AML-193 (cell line): ENCODE results near the gene HES7.
"Not testable (repeated sequence)": the region's sequence is repeated elsewhere in the genome, so short reads cannot be mapped to it uniquely, and the experiment has no call there.

Experiments
- DNase-seq, 2 experiments: peaks; one replicate each; lab custom pipeline; 2025; lab: John Stamatoyannopoulos, UW

The HES7 gene

DNA sequence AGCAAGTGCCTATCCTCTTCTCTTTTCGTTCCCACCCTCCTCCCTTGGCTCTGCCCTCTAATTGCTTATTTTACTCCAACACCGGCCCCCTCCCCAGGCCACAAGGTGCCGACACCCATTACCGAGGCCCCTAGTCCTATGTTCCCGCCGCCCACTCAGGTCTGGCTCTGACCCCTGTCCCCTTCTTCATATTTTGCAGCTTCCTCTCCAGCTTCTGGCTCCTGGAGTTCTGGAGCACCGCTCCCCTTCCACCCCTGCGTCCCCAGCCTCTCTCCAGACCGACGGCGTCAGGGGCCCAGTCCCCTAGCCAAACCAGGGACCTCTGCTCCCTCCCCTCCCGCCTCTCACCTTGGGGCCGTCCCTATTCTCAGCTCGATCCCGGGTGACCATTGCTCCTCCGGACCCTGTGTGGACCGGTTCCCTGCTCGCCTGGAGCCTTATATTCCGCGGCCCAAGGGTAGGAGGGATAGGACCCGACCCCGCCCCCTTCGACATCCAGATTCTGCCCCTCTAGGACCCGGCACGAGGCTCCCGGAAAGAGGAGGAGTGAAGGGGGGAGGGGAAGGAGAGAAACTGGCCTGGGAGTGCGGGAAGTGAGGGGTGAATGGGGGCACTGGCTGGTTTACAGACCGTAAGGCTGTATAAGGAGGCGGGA lies at the start of gene HES7:
Gene HES7 (minus strand): TSS at position 412 of the 655 bp plus-strand sequence. CDS start 22 bp downstream, at position 390.
- no peak for DNase-seq

DNA sequence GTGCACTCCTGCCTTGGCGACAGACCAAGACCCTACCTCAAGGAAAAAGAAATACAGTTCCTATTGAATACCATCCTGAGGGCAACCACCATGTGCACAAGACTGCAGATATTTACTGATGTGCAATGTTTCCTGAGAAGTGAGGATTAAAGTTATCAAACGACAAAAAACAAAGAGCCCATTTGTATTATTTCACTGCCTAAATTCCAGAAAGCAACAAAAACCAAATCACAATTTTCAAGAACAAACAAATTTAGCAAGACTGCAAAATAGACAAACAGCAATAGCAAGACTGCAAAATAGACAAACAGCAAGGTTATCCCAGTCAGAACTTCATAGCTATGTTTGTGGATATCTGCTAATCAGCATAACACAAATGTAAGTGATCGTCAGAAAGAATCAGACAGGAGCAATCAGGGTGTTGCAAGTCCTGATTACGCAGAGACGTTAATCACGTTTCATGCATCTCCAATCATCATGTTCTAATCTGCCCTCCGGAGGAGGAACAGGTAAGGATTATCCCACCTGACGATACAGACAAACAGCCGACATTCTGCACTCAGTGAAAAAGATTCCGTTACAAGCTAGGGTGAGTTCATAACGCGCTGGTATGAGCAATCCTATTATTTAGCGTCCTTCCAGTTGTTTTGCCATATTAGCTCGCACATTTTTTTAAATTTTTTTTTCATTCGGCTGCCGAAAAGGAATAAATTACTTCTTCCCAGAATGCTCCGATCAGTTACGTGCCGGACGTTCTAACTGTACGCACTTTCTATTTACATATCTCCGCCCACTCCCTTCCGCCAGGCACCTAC lies 49.4 kb upstream of the HES7 start:
- peak; percentile 65 to 76 for DNase-seq

DNA sequence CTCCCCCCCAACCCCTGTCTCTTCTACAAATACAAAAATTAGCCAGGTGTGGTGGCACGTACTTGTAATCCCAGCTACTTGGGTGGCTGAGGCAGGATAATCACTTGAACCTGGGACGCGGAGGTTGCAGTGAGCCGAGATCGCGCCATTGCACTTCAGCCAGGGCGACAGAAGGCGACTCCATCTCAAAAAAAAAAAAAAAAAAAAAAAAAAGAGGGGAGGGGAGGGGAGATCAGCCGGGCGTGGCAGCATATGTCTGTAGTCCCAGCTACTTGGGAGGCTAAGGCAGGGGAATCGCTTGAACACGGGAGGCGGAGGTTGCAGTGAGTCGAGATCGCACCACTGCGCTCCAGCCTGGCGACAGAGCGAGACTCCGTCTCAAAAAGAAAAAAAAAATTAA lies 46.3 kb upstream of the HES7 start:
- not testable (repeated sequence) for DNase-seq

DNA sequence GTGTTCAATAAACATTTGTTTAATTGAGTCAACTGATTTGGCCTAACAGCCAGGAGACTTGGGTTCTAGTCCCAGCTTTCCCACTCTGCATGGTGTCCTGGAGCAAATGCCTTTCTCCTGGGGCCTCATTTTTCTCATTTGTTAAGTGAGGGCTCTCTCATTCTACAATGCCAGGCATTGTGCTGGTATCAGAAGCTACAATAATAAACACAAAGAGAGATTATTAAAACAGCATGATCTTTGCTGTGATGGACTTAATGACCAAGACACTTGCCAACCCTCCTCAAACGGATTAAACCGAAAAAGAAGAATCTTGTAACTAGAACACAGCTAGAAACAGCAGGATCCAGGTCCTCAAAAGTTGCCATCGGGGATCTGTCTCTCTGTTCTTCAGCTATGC lies 43.6 kb upstream of the HES7 start:
- DNase-seq: no peak

DNA sequence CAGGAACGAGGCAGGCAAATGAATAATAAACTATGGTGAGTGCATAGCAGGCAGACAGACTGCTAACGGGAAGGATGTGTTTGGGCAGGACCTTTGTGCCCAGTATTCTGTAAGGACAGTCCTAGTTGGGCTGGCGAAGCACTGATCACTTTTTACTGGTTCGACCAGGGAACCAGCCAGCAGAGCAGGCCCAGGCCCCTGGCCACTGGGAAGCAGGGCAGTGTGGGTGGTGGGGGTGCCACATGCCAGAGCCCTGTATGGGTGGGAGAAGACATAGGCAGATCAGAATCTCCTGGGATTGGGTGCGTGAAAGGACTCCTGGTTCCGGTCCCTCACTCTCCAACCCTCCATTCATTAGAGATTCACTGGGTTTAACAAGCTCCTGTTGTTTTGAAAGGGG lies 42.8 kb upstream of the HES7 start:
- DNase-seq: no peak

DNA sequence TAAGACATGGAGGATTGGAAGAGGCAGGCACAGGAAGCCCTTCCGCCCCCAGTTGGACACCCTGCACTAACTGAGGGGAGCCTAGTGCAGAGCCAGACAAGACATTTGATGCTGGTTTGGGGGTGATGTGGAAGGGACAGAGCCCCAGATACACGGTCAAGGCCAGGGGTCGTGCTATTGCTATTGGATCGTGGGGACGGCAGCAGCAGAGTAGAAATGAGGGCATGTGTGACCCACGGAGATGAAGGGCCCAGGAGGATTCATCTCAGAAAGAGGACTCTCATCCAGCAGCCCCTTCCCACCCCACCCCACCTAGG lies 40.9 kb upstream of the HES7 start:
- DNase-seq: no peak

DNA sequence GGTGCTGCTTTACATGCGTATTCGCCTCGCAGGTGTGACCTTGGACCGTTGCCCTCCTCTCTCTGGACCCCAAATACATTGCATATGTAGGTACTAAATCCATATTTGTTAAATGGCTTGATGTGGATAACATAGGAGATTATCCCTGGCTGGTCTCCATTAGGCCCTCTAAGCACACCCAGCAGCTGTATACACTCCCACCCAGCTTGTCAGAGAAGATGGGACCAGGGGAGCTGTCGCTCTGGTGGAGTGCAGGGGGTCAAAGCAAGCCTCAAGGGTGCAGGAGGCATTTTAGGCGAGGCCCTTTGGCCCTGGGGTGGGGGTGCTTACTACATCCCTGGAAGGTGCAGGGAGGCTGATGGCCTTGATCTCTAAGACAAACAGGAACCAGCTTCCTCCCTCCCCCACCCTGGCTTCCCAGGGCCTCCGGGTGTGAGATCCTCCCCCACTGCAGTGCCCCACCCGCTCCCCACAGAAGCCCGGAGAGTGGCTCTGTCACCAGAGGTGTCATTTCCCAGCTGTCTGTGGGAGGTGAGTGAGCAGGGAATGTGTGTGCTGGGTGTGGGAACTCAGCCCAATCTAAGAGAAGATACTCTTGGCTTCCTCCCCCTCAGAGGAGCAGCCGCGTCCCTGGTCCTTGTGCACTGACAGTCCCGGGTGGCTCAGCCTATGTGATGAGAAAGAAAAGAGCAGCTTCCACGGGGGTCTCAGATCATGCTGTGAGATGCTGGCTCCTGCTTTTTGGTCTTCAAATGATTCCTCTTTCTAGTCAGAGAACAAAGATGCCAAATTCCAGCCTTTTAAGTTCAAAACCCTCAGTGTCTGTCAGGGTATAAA lies 40.3 kb upstream of the HES7 start:
- DNase-seq: peak; percentile 7 to 13

DNA sequence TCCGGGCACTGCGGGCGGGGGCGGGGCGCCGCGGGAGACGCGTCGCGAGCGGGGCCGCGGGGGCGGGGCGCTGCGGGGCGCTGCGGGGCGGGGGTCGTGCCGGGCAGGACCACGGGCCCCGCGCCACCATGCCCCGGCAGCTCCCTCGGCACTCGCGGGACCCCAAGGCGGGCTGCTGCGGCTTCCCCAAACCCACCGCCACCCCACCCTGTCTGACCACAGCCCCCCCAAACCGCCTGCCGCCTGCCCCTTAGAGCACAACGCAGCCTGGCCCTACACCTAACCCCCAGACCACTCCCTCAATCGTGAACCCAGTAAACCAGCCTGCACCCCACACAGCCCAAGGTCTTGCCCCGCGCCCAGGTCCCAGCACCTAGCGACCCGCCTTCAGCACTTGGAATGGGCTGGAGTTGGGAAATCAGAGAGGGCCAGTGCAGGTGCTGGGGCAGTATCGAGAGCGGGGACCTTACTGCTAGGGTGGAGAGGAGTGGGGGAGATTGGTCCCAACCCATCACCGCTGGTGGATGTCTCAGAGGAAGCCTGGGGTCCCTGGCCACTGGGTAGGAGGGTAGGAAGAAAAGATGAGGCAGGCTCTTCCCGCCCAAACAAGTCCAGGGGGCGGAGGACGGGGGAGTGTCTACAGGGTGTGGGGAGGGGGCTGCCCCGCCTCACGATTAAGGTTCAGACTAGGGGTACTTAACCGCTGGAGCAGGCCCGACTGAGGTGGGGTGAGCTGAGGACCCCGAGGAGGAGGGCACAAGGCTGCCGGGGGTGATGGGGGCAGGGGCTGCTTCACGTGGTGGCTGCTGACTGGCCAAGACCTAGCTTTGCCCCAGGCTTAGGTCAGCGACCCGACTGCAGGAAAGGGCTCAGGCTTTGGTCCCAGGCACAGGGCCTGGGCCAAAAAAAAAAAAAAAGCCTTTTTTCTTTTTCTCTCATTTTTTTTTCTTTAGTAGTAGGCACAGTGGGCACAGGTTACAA lies 39.4 kb upstream of the HES7 start:
- DNase-seq: no peak

DNA sequence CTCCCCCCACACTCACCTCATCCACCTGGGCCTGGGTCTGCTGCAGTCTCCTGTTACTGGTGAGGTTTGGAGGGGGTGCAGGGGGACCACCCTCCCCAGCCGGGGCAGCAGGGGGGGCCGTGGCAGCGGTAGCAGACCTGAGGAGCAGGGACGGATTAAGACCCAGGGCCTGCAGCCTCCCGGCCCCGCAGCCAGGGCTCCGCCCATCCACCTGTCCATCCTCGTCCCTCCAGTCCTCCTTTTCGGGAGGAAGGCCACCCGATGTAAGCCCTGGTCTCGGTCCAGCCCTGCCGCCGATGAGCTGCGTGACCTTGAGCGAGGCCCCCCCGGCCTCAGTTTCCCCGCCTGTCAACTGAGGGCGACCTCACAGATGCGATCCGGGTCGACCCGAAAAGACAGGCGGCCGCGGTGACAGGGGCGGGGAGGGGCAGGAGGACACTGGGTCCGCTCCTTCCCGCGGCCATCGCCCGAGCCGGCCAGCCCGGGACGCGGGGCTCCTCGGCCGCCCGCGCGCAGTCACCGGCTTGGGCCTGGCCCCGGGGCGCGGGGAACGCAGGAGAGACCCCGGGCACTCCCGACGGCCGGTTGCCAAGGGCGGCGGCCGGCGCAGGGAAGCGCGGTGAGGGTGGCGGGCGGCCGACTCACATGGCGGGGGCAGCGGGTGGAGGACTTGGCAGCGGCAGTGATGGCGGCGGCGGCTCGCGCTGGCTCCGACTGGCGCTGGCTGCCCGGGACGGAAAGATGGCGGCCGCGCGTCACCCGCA lies 38.5 kb upstream of the HES7 start, which contains the start of gene VAMP2:
Gene VAMP2 (minus strand): TSS at position 716 of the 764 bp plus-strand sequence. CDS start 69 bp downstream, at position 647.
- peak in 1 of 2 experiments; percentile 7 for DNase-seq

DNA sequence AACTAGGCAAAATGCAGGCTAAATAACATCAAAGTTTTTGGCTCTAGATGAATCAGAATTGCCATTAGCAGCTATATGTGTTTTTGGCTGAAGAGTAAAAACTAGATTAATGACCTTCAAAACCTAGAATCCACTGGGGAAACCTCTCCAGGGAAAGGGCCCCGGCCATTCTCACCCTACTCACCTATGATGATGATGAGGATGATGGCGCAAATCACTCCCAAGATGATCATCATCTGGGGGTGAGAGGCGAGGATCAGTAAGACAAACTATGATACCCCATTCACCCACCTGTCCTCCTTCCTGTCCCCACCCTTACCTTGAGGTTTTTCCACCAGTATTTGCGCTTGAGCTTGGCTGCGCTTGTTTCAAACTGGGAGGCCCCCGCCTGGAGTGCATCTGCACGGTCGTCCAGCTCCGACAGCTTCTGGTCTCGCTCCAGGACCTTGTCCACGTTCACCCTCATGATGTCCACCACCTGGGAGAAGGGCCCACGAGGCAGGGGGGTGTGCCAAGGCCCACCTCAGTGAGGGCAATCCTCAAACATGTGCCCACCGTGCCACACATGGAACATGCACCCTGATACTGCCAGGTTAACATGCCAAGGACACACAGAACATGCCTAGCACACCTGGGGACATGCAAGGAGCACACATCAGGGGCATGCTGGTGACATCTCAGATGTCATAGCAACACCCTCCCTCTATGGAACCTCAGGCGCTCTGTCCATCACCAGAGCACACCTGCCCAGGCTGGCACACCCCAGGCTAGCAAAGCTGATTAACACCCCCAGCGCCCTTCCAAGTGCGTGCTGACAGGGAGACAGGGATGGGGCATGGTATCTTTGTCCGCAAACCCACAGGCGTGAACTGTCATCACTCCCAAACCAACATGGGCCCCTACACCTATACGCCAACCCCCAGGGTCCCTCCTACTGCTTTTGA lies 37.7 kb upstream of the HES7 start:
- no peak for DNase-seq

DNA sequence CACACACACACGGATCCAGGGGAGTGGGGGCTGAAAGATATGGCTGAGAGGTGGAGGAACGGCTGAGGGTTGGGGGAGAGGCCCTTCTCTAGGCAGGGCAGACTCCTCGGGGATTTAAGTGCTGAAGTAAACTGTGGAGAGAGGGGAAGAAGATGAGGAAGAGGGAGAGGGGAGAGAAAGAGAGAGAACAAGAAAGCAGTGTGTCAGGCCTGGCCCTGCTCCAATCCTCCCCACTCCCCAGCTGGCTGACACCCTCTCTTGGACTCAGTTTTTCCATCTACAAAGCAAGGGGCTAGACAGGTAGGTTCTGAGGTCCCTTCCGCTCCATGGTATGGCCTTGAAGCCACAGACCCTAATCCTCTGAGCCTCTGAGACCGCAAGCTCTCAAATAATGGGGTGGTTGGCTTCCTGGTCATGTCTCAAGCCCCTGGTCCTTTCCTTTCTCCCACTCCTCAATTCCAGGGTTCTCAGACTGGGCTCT lies 36.9 kb upstream of the HES7 start:
- no peak for DNase-seq

DNA sequence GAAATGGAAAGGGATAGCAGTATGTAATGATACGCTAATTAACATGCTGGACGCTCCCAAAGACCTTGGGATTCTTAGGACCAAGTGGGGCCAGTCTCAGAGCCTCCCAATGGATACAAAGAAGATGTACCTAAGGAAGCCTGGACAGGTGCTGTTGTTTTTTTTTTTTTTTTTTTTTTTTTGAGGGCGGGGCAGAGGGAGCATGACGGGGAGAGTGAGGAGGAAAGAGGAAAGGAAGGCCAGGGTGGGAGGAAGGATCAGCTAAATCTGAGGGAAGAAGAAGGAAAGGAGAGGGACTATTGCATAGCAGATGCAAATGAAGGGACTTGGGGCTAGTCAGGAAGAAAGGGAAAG lies 36.3 kb upstream of the HES7 start:
- DNase-seq: no peak

DNA sequence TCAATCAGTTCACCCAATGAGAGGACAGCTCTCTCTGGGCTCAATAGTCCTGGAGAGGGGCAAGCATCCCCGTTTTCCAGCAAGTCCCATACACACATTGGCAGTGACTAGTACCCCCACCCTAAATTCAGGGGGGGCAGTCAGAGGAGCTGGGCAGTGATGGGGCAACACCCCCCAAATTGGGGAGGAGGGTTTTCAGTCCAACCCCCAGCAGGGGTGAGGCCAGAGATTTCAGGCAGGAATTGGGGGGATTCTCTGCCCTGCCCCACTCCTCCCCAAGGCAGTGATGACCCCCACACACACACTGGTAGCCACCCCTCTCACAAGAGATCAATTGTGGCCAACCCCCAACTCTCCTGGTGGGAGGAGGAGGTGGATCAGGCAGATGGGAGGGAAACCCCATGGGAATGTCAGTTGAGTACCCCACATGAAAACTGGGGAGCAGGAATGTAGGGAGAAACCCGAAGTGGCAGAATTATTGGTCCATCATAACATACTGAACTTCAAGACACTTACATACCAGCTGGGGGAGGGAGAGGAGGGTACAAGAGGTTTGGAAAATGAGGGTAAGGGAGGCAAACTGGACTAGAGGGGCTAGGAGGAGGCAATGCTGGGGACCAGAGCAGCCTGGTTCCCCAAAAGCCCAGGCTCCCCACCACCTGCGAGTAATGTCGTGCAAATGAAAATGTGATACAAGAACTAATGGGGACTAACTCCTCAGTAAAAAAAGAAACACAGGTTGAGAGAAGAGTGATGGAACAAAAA lies 35.7 kb upstream of the HES7 start:
- DNase-seq: no peak

DNA sequence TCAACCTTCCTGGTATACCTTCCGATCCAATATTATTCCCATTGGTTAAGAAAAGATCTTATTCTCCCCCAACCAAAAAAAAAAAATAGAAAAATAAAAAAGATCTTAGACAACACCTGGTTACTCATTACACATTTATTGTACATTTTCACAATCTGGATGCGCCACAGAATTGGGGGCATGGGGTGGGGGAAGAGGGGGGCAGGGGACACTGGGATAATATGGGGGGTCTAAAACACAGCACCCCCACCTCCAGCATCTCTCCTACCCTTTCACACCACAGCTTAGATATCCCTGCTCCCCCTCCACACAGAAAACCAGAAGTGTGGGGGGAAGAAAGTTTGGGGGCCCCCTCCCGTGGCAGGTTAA lies 35.1 kb upstream of the HES7 start:
- DNase-seq: no peak

DNA sequence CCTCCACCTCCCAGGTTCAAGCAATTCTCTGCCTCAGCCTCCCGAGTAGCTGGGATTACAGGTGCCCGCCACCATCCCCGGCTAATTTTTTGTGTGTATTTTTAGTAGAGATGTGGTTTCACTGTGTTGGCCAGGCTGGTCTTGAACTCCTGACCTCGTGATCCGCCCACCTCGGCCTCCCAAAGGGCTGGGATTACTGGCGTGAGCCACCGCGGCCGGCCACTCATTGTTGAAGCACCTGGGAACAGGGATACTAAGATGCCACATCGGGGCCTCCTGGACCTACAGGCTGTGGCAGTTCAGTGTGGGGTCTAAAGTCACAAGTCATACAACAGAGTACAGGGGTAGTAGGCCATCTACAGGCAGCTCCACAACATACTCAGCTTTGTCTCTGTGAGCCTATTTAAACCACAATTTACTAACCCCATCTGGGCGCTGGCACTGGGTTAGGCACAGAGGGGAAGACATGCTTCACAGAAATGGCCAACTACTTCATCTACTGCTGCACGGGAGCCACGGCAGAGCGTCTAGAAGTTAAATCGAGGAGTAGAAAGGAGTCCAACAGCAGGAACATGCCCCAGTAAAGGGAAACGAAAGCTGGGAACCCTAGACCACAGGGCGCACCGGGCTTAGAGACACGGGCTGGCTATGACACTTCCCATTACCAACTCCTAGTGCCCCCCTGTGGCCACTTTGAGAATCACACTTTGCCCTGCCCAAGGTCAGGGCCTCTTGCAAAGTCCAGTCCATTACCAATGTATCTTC lies 34.5 kb upstream of the HES7 start:
- DNase-seq: peak; percentile 51 to 56

DNA sequence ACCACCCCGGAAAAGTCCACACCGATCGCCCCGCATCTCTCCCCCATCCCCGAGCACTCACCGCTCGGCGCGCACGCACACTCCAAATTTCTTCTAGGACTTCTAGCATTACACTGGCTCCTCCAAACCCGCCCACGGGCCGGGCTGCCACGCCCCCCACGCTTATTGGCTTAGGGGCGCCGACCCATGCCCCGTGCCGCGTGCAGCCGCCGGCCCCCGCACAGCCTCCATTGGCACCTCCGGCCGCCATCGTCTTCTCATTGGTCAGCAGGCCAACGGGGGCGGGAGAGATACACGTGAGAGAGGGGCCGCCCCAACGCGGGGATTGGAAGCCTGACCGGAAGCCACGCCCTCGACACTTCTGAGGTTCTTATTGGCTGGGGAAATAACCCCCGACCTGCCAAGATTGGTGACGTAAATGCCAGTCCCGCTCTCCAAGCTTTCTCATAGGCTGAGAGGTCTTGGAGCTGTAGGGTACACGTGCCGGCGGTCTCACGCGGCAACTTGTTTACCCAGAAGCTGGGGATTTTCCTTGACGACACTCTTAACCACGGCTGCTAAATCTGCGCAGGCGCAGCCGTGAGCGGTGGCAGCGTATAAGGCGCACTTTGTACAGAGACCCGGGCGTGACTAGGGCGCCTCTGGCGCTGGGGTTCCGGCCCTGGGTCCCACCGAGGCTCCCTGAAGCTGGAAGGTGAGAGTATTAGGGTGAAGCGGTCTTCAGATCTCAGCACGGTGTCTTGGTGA lies 32.5 kb upstream of the HES7 start:
- DNase-seq: peak; percentile 85 to 90

DNA sequence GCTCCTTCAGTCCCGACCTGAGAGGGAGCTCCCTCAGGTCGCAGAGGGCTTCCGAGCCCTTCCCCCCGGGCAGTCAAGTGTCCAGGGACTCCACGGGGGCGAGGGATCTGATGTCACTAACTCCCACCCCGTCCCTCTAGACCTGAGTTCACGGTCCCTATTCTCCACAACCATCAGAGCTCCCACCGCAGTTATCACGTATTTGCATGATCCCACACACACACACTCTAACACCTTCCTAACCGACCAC lies 32.0 kb upstream of the HES7 start:
- no peak for DNase-seq
